ENCODE results near the gene UGT1A1. TPM values are rescaled to one million over a fixed set of nuclear protein-coding genes. Genes with fewer than 3 reads are reported as not detected.

UGT1A1 gene
- total and polyA plus RNA-seq, 12 donors, result not detected

DNA sequence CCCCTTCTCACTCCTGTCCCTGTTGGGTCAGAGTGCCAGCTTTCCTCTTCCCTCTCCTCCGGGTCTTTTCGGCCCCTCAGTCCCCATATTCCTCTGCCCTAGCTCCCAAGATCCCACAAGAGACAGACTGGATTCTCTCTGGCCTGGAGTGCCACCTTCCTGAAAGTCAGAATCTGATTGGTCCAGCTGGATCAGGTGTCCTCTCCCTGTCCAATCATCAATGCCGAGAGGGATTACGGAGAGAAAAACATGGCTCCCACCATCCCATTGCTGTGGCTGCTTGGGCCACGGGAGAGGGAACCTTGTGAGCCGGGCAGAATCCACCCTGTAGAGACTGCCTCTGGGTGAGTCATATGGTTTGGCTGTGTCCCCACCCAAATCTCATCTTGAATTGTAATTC lies 15.3 kb downstream of the UGT1A1 start:
- H3K4me3 ChIP-seq, result no peak overlapping the region
- DNase-seq (no peak), ATAC-seq (no peak)
- H3K9me3 ChIP-seq, result peaks cover 0 to 9% (median 0%) of the 10 kb centered on the region in 11 donors
- H3K27ac ChIP-seq, result no peak overlapping the region
- TF ChIP-seq, protein P1, sequence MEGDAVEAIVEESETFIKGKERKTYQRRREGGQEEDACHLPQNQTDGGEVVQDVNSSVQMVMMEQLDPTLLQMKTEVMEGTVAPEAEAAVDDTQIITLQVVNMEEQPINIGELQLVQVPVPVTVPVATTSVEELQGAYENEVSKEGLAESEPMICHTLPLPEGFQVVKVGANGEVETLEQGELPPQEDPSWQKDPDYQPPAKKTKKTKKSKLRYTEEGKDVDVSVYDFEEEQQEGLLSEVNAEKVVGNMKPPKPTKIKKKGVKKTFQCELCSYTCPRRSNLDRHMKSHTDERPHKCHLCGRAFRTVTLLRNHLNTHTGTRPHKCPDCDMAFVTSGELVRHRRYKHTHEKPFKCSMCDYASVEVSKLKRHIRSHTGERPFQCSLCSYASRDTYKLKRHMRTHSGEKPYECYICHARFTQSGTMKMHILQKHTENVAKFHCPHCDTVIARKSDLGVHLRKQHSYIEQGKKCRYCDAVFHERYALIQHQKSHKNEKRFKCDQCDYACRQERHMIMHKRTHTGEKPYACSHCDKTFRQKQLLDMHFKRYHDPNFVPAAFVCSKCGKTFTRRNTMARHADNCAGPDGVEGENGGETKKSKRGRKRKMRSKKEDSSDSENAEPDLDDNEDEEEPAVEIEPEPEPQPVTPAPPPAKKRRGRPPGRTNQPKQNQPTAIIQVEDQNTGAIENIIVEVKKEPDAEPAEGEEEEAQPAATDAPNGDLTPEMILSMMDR (IDR thresholded peaks at IDR 0.05), result no peak
- peaks cover 0 to 19% (median 0%) of the 10 kb centered on the region in 7 donors for H3K27me3 ChIP-seq
- intact Hi-C loops (cut with DNase I), result no loop called here
- H3K36me3 ChIP-seq, result no peaks in the 10 kb centered on the region
- no peaks in the 10 kb centered on the region for H3K4me1 ChIP-seq
- 89 to 97% methylated on average over 6 of the region's 6 CpGs for WGBS, 2 donors

DNA sequence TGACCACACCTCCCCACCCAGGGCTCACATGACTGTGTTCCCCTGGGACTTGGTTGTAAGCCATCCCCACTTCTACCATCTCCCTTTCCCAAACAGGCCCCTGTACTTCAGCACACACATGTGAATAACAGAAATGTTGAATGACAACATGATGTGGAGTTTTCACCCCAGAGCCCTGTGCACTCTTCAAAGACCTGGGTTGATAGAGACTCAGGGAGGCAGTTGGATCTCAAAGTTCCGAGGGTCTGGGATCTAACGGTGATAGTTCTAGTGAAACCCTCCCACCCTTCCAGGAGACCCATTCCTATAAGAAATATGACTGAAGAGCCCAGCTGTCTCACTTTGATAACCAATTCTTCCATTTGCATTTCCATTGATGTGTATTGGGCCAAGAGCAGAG lies 18.0 kb downstream of the UGT1A1 start, which contains the start of gene MROH2A:
TSS of gene MROH2A (plus strand) at position 301 of the 400 bp plus-strand sequence. CDS start 1,029 bp downstream, outside the sequence.
- Histone ChIP-seq H3K9me3 (peaks cover 0 to 9% (median 0%) of the 10 kb centered on the region in 11 donors), H3K4me1 (no peaks in the 10 kb centered on the region), H3K36me3 (no peaks in the 10 kb centered on the region), H3K4me3 (no peak within 1 kb of the TSS), H3K27ac (no peak within 1 kb of the TSS), H3K27me3 (peaks cover 0 to 16% (median 0%) of the 10 kb centered on the region in 7 donors)
- intact Hi-C loops (cut with DNase I), result no loop called here
- WGBS, 2 donors, result 76 to 83% methylated on average over 2 of the region's 2 CpGs
- TF ChIP-seq, protein P1 (IDR thresholded peaks at IDR 0.05), result no peak
- ATAC-seq, result no peak
- no peak for DNase-seq

DNA sequence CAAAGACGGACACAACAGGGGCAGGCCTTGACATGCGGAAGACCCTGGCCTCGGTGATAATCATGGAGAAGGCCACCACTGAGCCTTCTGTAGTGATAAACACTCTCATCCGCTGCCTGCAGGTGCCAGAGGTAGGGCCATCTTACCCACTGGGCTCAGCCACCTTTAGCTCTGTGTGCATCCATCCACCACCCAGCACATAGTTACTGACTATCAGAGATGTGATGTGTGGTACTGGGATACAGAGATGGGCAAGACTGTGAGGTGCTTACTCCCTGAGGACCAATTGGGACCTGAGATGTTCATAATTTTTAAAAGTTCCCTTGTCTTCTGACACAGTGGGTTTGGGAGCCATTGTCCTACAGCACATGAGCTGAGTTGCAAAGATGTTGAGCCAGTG lies 19.7 kb downstream of the UGT1A1 start:
- H3K27me3 ChIP-seq, result peaks cover 0 to 21% (median 0%) of the 10 kb centered on the region in 7 donors
- H3K27ac ChIP-seq, result no peak overlapping the region
- intact Hi-C loops (cut with DNase I), result no loop called here
- peaks cover 0 to 9% (median 0%) of the 10 kb centered on the region in 11 donors for H3K9me3 ChIP-seq
- no peaks in the 10 kb centered on the region for H3K4me1 ChIP-seq
- 86 to 89% methylated on average over 4 of the region's 4 CpGs for WGBS, 2 donors
- H3K36me3 ChIP-seq, result no peaks in the 10 kb centered on the region
- DNase-seq (no peak), ATAC-seq (no peak)
- TF ChIP-seq, protein P1 (IDR thresholded peaks at IDR 0.05), result no peak
- H3K4me3 ChIP-seq, result no peak overlapping the region

DNA sequence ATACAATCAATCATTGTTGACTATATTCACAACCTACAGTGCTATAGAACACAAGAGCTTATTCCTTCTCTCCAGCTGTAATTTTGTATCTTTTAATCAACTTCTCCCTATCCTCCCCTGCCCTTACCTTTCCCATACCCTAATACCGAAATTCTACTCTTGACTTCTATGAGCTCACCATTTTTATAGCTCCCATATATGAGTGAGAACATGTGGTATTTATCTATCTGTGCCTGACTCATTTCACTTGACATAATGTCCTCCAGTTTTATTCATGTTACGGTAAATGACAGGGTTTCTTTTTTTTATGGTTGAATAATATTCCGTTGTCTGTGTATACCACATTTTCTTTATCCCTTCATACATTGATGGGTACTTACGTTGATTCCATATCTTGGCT lies 20.7 kb downstream of the UGT1A1 start:
- Histone ChIP-seq H3K4me1 (no peaks in the 10 kb centered on the region), H3K27ac (no peak overlapping the region), H3K4me3 (no peak overlapping the region), H3K36me3 (no peaks in the 10 kb centered on the region), H3K9me3 (peaks cover 0 to 9% (median 0%) of the 10 kb centered on the region in 11 donors), H3K27me3 (peaks cover 0 to 21% (median 0%) of the 10 kb centered on the region in 7 donors)
- ATAC-seq (no peak), DNase-seq (no peak)
- 87 to 90% methylated on average over 4 of the region's 4 CpGs for WGBS, 2 donors
- intact Hi-C loops (cut with DNase I), result no loop called here
- TF ChIP-seq, protein P1 (IDR thresholded peaks at IDR 0.05), result no peak

Measured in heart right ventricle (tissue), 16 donors.